H9 (cell line): ENCODE results near the gene NFX1. TPM values are rescaled to one million over a fixed set of nuclear protein-coding genes. Genes with fewer than 3 reads are reported as not detected.

Source experiments
- DNase-seq: peaks from one replicate; pipeline ENCODE4 v3.0.0-alpha.2; 2017
- H2AFZ ChIP-seq: one replicate; pipeline ENCODE4 v1.6.1; 2013; ENCODE audit warnings: mild to moderate bottlenecking, low read length, control low read depth, moderate library complexity
- H2AK5ac ChIP-seq: 2 replicates; pipeline ENCODE4 v1.6.1; 2013; ENCODE audit warnings: low read length, control low read depth, mixed read lengths; ENCODE audit not compliant: insufficient read length
- H2BK120ac ChIP-seq: one replicate; pipeline ENCODE4 v1.6.1; 2013; ENCODE audit warnings: low read depth, mild to moderate bottlenecking, low read length, control low read depth, inconsistent platforms; ENCODE audit not compliant: poor library complexity, severe bottlenecking
- H2BK12ac ChIP-seq: 2 replicates; pipeline ENCODE4 v1.6.1; 2013; ENCODE audit warnings: low read length, control low read depth, mixed read lengths, low read depth; ENCODE audit not compliant: insufficient read length
- H2BK15ac ChIP-seq: 2 replicates; pipeline ENCODE4 v1.6.1; 2013; ENCODE audit warnings: low read depth, low read length, control low read depth
- H2BK20ac ChIP-seq: one replicate; pipeline ENCODE4 v1.6.1; 2013; ENCODE audit warnings: low read depth, mild to moderate bottlenecking, low read length, control low read depth, inconsistent platforms; ENCODE audit not compliant: poor library complexity, severe bottlenecking
- H2BK5ac ChIP-seq: 2 replicates; pipeline ENCODE4 v1.6.1; 2013; ENCODE audit warnings: low read length, control low read depth, mixed read lengths; ENCODE audit not compliant: insufficient read length
- H3K14ac ChIP-seq: 2 replicates; pipeline ENCODE4 v1.6.1; 2013; ENCODE audit warnings: low read length, control low read depth; ENCODE audit not compliant: insufficient read depth
- H3K18ac ChIP-seq: 2 replicates; pipeline ENCODE4 v1.6.1; 2013; ENCODE audit warnings: low read depth, mild to moderate bottlenecking, mixed read lengths, low read length, control low read depth; ENCODE audit not compliant: insufficient read length
- H3K23ac ChIP-seq: 2 replicates; pipeline ENCODE4 v1.6.1; 2013; ENCODE audit warnings: low read length, control low read depth, mixed read lengths, low read depth; ENCODE audit not compliant: insufficient read length
- H3K23me2 ChIP-seq: 2 replicates; pipeline ENCODE4 v1.6.1; 2013; ENCODE audit warnings: low read depth, mild to moderate bottlenecking, mixed read lengths, low read length, control low read depth; ENCODE audit not compliant: insufficient read length, poor library complexity, severe bottlenecking
- H3K27ac ChIP-seq: 2 replicates; pipeline ENCODE4 v1.5.1; 2013; ENCODE audit warnings: low read length, control low read depth, mixed read lengths, low read depth; ENCODE audit not compliant: insufficient read length
- H3K27me3 ChIP-seq: 2 replicates; pipeline ENCODE4 v1.6.1; 2013; ENCODE audit warnings: low read length, control low read depth, inconsistent platforms; ENCODE audit not compliant: insufficient read depth
- H3K4ac ChIP-seq: 2 replicates; pipeline ENCODE4 v1.6.1; 2013; ENCODE audit warnings: low read depth, mild to moderate bottlenecking, control low read depth, inconsistent platforms, low read length, moderate library complexity
- H3K4me1 ChIP-seq: 2 replicates; pipeline ENCODE4 v1.6.1; 2013; ENCODE audit warnings: low read length, control low read depth, inconsistent platforms; ENCODE audit not compliant: insufficient read depth
- H3K4me2 ChIP-seq: 2 replicates; pipeline ENCODE4 v1.6.1; 2013; ENCODE audit warnings: low read length, control low read depth, mixed read lengths; ENCODE audit not compliant: insufficient read length, insufficient read depth
- H3K56ac ChIP-seq: 2 replicates; pipeline ENCODE4 v1.6.1; 2013; ENCODE audit warnings: low read depth, mild to moderate bottlenecking, mixed read lengths, low read length, control low read depth; ENCODE audit not compliant: insufficient read length
- H3K79me1 ChIP-seq: 2 replicates; pipeline ENCODE4 v1.6.1; 2013; ENCODE audit warnings: low read depth, mild to moderate bottlenecking, moderate library complexity, low read length, control low read depth, inconsistent platforms; ENCODE audit not compliant: insufficient read depth, poor library complexity, severe bottlenecking
- H3K79me2 ChIP-seq: 2 replicates; pipeline ENCODE4 v1.6.1; 2013; ENCODE audit warnings: low read length, control low read depth, inconsistent platforms; ENCODE audit not compliant: insufficient read depth
- H3K9ac ChIP-seq: 2 replicates; pipeline ENCODE4 v1.6.1; 2013; ENCODE audit warnings: low read length, control low read depth, mixed read lengths; ENCODE audit not compliant: insufficient read length; ENCODE audit errors: extremely low read depth
- H3K9me3 ChIP-seq: one replicate; pipeline ENCODE4 v1.6.1; 2013; ENCODE audit warnings: low read depth, low read length, inconsistent platforms; ENCODE audit not compliant: control insufficient read depth
- H3T11ph ChIP-seq: one replicate; pipeline ENCODE4 v1.6.1; 2013; ENCODE audit warnings: mild to moderate bottlenecking, low read length, control low read depth, inconsistent platforms
- H4K20me1 ChIP-seq: one replicate; pipeline ENCODE4 v1.6.1; 2013; ENCODE audit not compliant: control insufficient read depth, insufficient read length, insufficient read depth
- H4K5ac ChIP-seq: 2 replicates; pipeline ENCODE4 v1.6.1; 2013; ENCODE audit warnings: low read depth, mild to moderate bottlenecking, mixed read lengths, low read length, control low read depth; ENCODE audit not compliant: insufficient read length
- H4K8ac ChIP-seq: replicated peaks from 2 replicates; pipeline ENCODE4 v1.6.1; 2013; ENCODE audit warnings: low read length, control low read depth, mixed read lengths, low read depth; ENCODE audit not compliant: insufficient read length
- H4K91ac ChIP-seq: 2 replicates; pipeline ENCODE4 v1.6.1; 2013; ENCODE audit warnings: low read depth, mild to moderate bottlenecking, moderate library complexity, mixed read lengths, low read length, control low read depth; ENCODE audit not compliant: insufficient read length
- H3K27ac Mint-ChIP-seq, 3 experiments: 2 replicates in 2 of 3; 3 replicates in 1 of 3; pipeline ENCODE4 v1.8.0; 2020 to 2021; ENCODE audit warnings: mixed read lengths in 3 of 3, mild to moderate bottlenecking in 1 of 3, moderate library complexity in 1 of 3
- H3K27me3 Mint-ChIP-seq: 2 replicates; pipeline ENCODE4 v1.8.0; 2021; ENCODE audit warnings: low read depth, mild to moderate bottlenecking, moderate library complexity, mixed read lengths
- H3K36me3 Mint-ChIP-seq, 3 experiments: 2 replicates in 2 of 3; 3 replicates in 1 of 3; pipeline ENCODE4 v1.8.0; 2020 to 2021; ENCODE audit warnings: low read depth in 3 of 3, mixed read lengths in 3 of 3; ENCODE audit not compliant: insufficient read depth in 1 of 3
- H3K4me1 Mint-ChIP-seq, 2 experiments: 2 replicates each; pipeline ENCODE4 v1.8.0; 2020; ENCODE audit warnings: mixed read lengths in 2 of 2
- H3K4me3 Mint-ChIP-seq, 2 experiments: 2 replicates in 1 of 2; 3 replicates in 1 of 2; pipeline ENCODE4 v1.8.0; 2020 to 2021; ENCODE audit warnings: mild to moderate bottlenecking in 2 of 2, mixed read lengths in 2 of 2, moderate library complexity in 1 of 2
- H3K9me3 Mint-ChIP-seq, 2 experiments: 2 replicates in 1 of 2; 3 replicates in 1 of 2; pipeline ENCODE4 v1.8.0; 2020; ENCODE audit warnings: mild to moderate bottlenecking in 2 of 2, mixed read lengths in 2 of 2, moderate library complexity in 1 of 2
- CTCF ChIP-seq: fragments of 200-600 bp; sonication (generic); conservative IDR thresholded peaks from 3 replicates; pipeline ENCODE4 v1.8.0; 2021; ENCODE audit warnings: antibody characterized with exemption, mild to moderate bottlenecking
- WGBS: extraction: QIAGEN DNeasy Blood & Tissue Kit; methylation state at CpG from one replicate; pipeline ENCODE4 v1.1.7; 2013; ENCODE audit warnings: missing lambda C conversion rate, low lambda C conversion rate, mixed read lengths; ENCODE audit not compliant: insufficient read length; ENCODE audit errors: extremely low coverage; 5-methylcytosine and 5-hydroxymethylcytosine counted together
- total RNA-seq: library from RNA; stranded (reverse); gene quantifications from 2 replicates; pipeline ENCODE4 v1.2.1, GENCODE V29; 2021

NFX1 gene
- total RNA-seq, 1 experiment from 2014 or later = 35.1 TPM

GRCh38 chr9:33289496-33289895 lies 820 bp upstream of the NFX1 start:
- peaks cover 15% of the 10 kb centered on the region; the same call in 1 of the 2 replicates for H3K79me2 ChIP-seq
- no peak overlapping the region for H3K18ac ChIP-seq
- no peak overlapping the region for H3K23ac ChIP-seq
- H3K4me2 ChIP-seq = peak overlapping the region; percentile 89
- DNase-seq = peak; percentile 25
- Mint-ChIP-seq H3K27me3 (no peaks in the 10 kb centered on the region), H3K36me3 (peaks cover 1 to 18% (median 15%) of the 10 kb centered on the region in 3 experiments; a peak in 5 of 7 replicates), H3K27ac (peak overlapping the region; percentile 98 to 100 (median 99); a peak in 4 of 7 replicates), H3K4me1 (peaks cover 11 to 15% of the 10 kb centered on the region in 2 experiments), H3K4me3 (peak overlapping the region; percentile 96 to 99), H3K9me3 (peaks cover 0 to 2% of the 10 kb centered on the region in 2 experiments; a peak in 2 of 5 replicates)
- no peak overlapping the region for H2AK5ac ChIP-seq
- H4K91ac ChIP-seq = no peak overlapping the region
- H3K4me1 ChIP-seq = 0 out of 2 replicates have a peak, but pooled peaks cover 2% of the 10 kb centered on the region
- no peak overlapping the region for H3K4ac ChIP-seq
- no peak overlapping the region for H3K27ac ChIP-seq
- H2BK5ac ChIP-seq = no peak overlapping the region
- no peak overlapping the region for H2AFZ ChIP-seq
- no peak overlapping the region for H4K5ac ChIP-seq
- H3K79me1 ChIP-seq = peaks cover 5% of the 10 kb centered on the region
- H4K20me1 ChIP-seq = no peaks in the 10 kb centered on the region
- no peak overlapping the region for H2BK12ac ChIP-seq
- no peaks in the 10 kb centered on the region for H3K27me3 ChIP-seq
- no peak overlapping the region for H4K8ac ChIP-seq
- H3K56ac ChIP-seq = no peak overlapping the region
- WGBS = no CpG with 5 or more reads among the region's 12 CpGs
- no peak overlapping the region for H2BK20ac ChIP-seq
- no peak overlapping the region for H3T11ph ChIP-seq
- H2BK120ac ChIP-seq = no peak overlapping the region
- no peaks in the 10 kb centered on the region for H3K23me2 ChIP-seq
- H3K14ac ChIP-seq = no peak overlapping the region
- no peak for TF ChIP-seq CTCF
- H3K9ac ChIP-seq = peak overlapping the region; percentile 99
- no peak overlapping the region for H2BK15ac ChIP-seq
- H3K9me3 ChIP-seq = no peaks in the 10 kb centered on the region
